Measurements from ENCODE around the gene FGF19. TPM values are rescaled to one million over a fixed set of nuclear protein-coding genes. Genes with fewer than 3 reads are reported as not detected.

Gene FGF19
- total RNA-seq, 2 donors from 2014 or later, result not detected

- WGBS, 2 donors, result 81 to 87% methylated on average over 5 of the region's 5 CpGs
- no peak overlapping the region for H3K27ac ChIP-seq
- peaks cover 4% of the 10 kb centered on the region for H3K4me1 ChIP-seq
- no peaks in the 10 kb centered on the region for H3K36me3 ChIP-seq (replicated peaks in 1 of 2; ENCODE audit: insufficient read depth in 1 of 2, low read depth in 2 of 2)
- no peaks in the 10 kb centered on the region for H3K27me3 ChIP-seq
- DNase-seq (no peak), ATAC-seq (no peak)
- TF ChIP-seq CTCF (IDR thresholded peaks at IDR 0.05), result no peak
- no peak for TF ChIP-seq POLR2A (IDR thresholded peaks at IDR 0.05)
- no peaks in the 10 kb centered on the region for H3K9me3 ChIP-seq
- no peak overlapping the region for H3K4me3 ChIP-seq
- intact Hi-C loops (cut with DNase I), result loop anchor here (5.0 kb wide), 1 partner anchor 207 kb away; no protein-coding TSS in a partner anchor
These were observed 23.1 kb downstream of the FGF19 start for GRCh38 chr11:69680688-69681087.

GRCh38 chr11:69677749-69678148, 26.1 kb downstream of the FGF19 start:
- intact Hi-C loops (cut with DNase I), result no loop called here
- Histone ChIP-seq H3K4me3 (no peak overlapping the region), H3K27me3 (no peaks in the 10 kb centered on the region), H3K4me1 (peaks cover 19% of the 10 kb centered on the region), H3K9me3 (no peaks in the 10 kb centered on the region), H3K36me3 (replicated peaks in 1 of 2; ENCODE audit: insufficient read depth in 1 of 2, low read depth in 2 of 2) (no peaks in the 10 kb centered on the region), H3K27ac (no peak overlapping the region)
- DNase-seq (no peak), ATAC-seq (no peak)
- TF ChIP-seq CTCF (IDR thresholded peaks at IDR 0.05) (no peak), POLR2A (IDR thresholded peaks at IDR 0.05) (no peak)
- WGBS, 2 donors, result 55 to 63% methylated on average over 2 of the region's 2 CpGs

- Histone ChIP-seq H3K4me3 (peak within 1 kb of the TSS; percentile 84 to 94), H3K9me3 (no peaks in the 10 kb centered on the region), H3K4me1 (peaks cover 25% of the 10 kb centered on the region), H3K36me3 (replicated peaks in 1 of 2; ENCODE audit: insufficient read depth in 1 of 2, low read depth in 2 of 2) (no peaks in the 10 kb centered on the region), H3K27me3 (no peaks in the 10 kb centered on the region), H3K27ac (peak within 1 kb of the TSS; percentile 47 to 82 (median 69))
- intact Hi-C loops (cut with DNase I), result no loop called here
- WGBS, 2 donors, result 2 to 16% methylated on average over 17 to 72 of the region's 72 CpGs
- DNase-seq (peak; percentile 96 to 98 (median 97)), ATAC-seq (peak; percentile 99)
- TF ChIP-seq POLR2A (IDR thresholded peaks at IDR 0.05) (peak; percentile 65 to 85 (median 83)), CTCF (IDR thresholded peaks at IDR 0.05) (no peak)
These were observed 28.7 kb downstream of the FGF19 start, which contains the start of gene LTO1 for GRCh38 chr11:69674886-69675714. Gene LTO1 (minus strand): TSS chr11:69675353. CDS start chr11:69675239, 114 bp downstream.

GRCh38 chr11:69674267-69674885, 29.4 kb downstream of the FGF19 start:
- H3K27me3 ChIP-seq, result no peaks in the 10 kb centered on the region
- no peaks in the 10 kb centered on the region for H3K9me3 ChIP-seq
- DNase-seq (peak in 2 of 4 donors; percentile 27 to 39), ATAC-seq (no peak)
- H3K4me1 ChIP-seq, result peaks cover 26% of the 10 kb centered on the region
- H3K27ac ChIP-seq, result peak overlapping the region; percentile 47 to 82 (median 69)
- TF ChIP-seq CTCF (IDR thresholded peaks at IDR 0.05), result no peak
- no peak for TF ChIP-seq POLR2A (IDR thresholded peaks at IDR 0.05)
- H3K4me3 ChIP-seq, result peak overlapping the region; percentile 84 to 94
- no peaks in the 10 kb centered on the region for H3K36me3 ChIP-seq (replicated peaks in 1 of 2; ENCODE audit: insufficient read depth in 1 of 2, low read depth in 2 of 2)
- intact Hi-C loops (cut with DNase I), result no loop called here
- WGBS, 2 donors, result 11 to 22% methylated on average over 15 to 18 of the region's 18 CpGs

Measured in body of pancreas (tissue), 4 donors.